CD4-positive, alpha-beta T cell treated with Interleukin-17A for 1 hour (primary cell): ENCODE results near the gene ENTPD8.
"Not testable (repeated sequence)": the region's sequence is repeated elsewhere in the genome, so short reads cannot be mapped to it uniquely, and the experiment has no call there.

ENCODE experiments used
- DNase-seq: peaks from one replicate; pipeline ENCODE4 v3.0.0-alpha.2; 2020

The ENTPD8 gene

GRCh38 chr9:137474271-137474670 is 33.1 kb upstream of the ENTPD8 start:
- DNase-seq = no peak

- DNase-seq = no peak
Measured at GRCh38 chr9:137470785-137471184, 29.6 kb upstream of the ENTPD8 start.

GRCh38 chr9:137467896-137468295 is 26.7 kb upstream of the ENTPD8 start:
- no peak for DNase-seq

GRCh38 chr9:137467161-137467581 is 26.0 kb upstream of the ENTPD8 start:
- DNase-seq = no peak

- not testable (repeated sequence) for DNase-seq
Measured at GRCh38 chr9:137466389-137467085, 25.4 kb upstream of the ENTPD8 start.

- no peak for DNase-seq
Measured at GRCh38 chr9:137465720-137466388, 24.7 kb upstream of the ENTPD8 start.

GRCh38 chr9:137465000-137465719 is 24.0 kb upstream of the ENTPD8 start:
- no peak for DNase-seq

GRCh38 chr9:137464291-137464999 is 23.3 kb upstream of the ENTPD8 start:
- no peak for DNase-seq

GRCh38 chr9:137463931-137464290 is 22.8 kb upstream of the ENTPD8 start:
- DNase-seq = no peak

- DNase-seq = no peak
Measured at GRCh38 chr9:137462986-137463930, 22.1 kb upstream of the ENTPD8 start.

GRCh38 chr9:137462396-137462985 is 21.3 kb upstream of the ENTPD8 start:
- no peak for DNase-seq

- peak; percentile 91 for DNase-seq
Measured at GRCh38 chr9:137461663-137462395, 20.7 kb upstream of the ENTPD8 start.

- DNase-seq = no peak
Measured at GRCh38 chr9:137461316-137461662, 20.1 kb upstream of the ENTPD8 start.

- no peak for DNase-seq
Measured at GRCh38 chr9:137460363-137461315, 19.5 kb upstream of the ENTPD8 start.

GRCh38 chr9:137459601-137460362 is 18.6 kb upstream of the ENTPD8 start:
- no peak for DNase-seq

GRCh38 chr9:137459152-137459600 is 18.0 kb upstream of the ENTPD8 start, which contains the start of gene NSMF:
TSS of gene NSMF (minus strand) at chr9:137459334. CDS start at chr9:137459102, 232 bp downstream.
- peak; percentile 92 for DNase-seq

GRCh38 chr9:137458194-137459151 is 17.3 kb upstream of the ENTPD8 start:
- DNase-seq = peak; percentile 26
